ENCODE data around the gene NPTXR.

DNA sequence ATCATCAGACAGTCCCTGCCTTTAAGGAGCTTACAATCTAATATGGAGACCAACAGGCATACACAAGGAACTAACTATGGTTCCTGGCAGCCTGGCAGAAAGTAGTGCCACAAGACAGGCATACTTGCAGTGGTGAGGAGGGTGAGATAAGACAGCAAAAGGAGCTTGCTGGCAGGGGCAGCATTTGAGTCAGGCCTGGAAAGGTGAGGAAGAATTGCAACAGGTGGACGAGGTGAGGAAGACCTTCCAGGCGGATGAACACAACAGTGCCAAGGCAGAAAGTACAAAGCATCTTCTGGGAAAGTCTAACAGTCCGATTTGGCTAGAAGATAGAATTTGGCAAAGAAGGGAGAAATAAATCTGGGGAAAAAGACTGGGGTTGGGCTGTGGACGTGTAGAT, 54.2 kb downstream of the NPTXR start:
- TF ChIP-seq, protein P1, sequence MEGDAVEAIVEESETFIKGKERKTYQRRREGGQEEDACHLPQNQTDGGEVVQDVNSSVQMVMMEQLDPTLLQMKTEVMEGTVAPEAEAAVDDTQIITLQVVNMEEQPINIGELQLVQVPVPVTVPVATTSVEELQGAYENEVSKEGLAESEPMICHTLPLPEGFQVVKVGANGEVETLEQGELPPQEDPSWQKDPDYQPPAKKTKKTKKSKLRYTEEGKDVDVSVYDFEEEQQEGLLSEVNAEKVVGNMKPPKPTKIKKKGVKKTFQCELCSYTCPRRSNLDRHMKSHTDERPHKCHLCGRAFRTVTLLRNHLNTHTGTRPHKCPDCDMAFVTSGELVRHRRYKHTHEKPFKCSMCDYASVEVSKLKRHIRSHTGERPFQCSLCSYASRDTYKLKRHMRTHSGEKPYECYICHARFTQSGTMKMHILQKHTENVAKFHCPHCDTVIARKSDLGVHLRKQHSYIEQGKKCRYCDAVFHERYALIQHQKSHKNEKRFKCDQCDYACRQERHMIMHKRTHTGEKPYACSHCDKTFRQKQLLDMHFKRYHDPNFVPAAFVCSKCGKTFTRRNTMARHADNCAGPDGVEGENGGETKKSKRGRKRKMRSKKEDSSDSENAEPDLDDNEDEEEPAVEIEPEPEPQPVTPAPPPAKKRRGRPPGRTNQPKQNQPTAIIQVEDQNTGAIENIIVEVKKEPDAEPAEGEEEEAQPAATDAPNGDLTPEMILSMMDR (IDR thresholded peaks at IDR 0.05) = no peak
- TF ChIP-seq EP300 (IDR thresholded peaks at IDR 0.05; ENCODE audit: borderline replicate concordance in 1 of 2, low read depth in 1 of 2, low read length in 1 of 2) (no peak), REST (IDR thresholded peaks at IDR 0.05; ENCODE audit: low read depth, low read length) (no peak), MXI1 (IDR thresholded peaks at IDR 0.05; ENCODE audit: low read depth, low read length) (no peak), POLR2AphosphoS5 (IDR thresholded peaks at IDR 0.05; ENCODE audit: low read depth, low read length) (no peak), SMC3 (IDR thresholded peaks at IDR 0.05; ENCODE audit: low read depth, low read length) (no peak)

Measured in SK-N-SH (cell line).